ENCODE data around the gene ADAMTS8. TPM values are rescaled to one million over a fixed set of nuclear protein-coding genes. Genes with fewer than 3 reads are reported as not detected.

ADAMTS8 gene
- total and polyA plus RNA-seq, 10 donors = 0.30 to 2.5 (median 0.73) TPM; not detected in 1

GRCh38 chr11:130422251-130422995, 6.0 kb downstream of the ADAMTS8 start:
- 88 to 95% (median 91%) methylated on average over 22 of the region's 22 CpGs for WGBS, 5 donors
- DNase-seq = no peak
- Histone ChIP-seq H3K4me1 (peaks cover 1 to 9% (median 4%) of the 10 kb centered on the region in 6 donors), H3K9me3 (no peaks in the 10 kb centered on the region), H3K27me3 (replicated peaks in 1 of 7) (peaks cover 0 to 56% (median 18%) of the 10 kb centered on the region in 7 donors), H3K36me3 (no peaks in the 10 kb centered on the region), H3K4me3 (no peak overlapping the region), H3K27ac (no peak overlapping the region)
- TF ChIP-seq POLR2A (IDR thresholded peaks at IDR 0.05) (no peak), CTCF (IDR thresholded peaks at IDR 0.05 in 8 of 11, conservative IDR thresholded peaks at IDR 0.05 in 3 of 11) (no peak), POLR2AphosphoS5 (IDR thresholded peaks at IDR 0.05) (no peak)
- intact Hi-C loops (cut with DNase I; ENCODE audit: low total_unique reads) = loop anchor here (10.0 kb wide), 1 partner anchor 208 kb away; no protein-coding TSS in a partner anchor

GRCh38 chr11:130421697-130422096, 6.7 kb downstream of the ADAMTS8 start:
- Histone ChIP-seq H3K9me3 (no peaks in the 10 kb centered on the region), H3K27me3 (replicated peaks in 1 of 7) (peaks cover 0 to 49% (median 11%) of the 10 kb centered on the region in 7 donors), H3K27ac (no peak overlapping the region), H3K4me3 (no peak overlapping the region), H3K36me3 (no peaks in the 10 kb centered on the region), H3K4me1 (peaks cover 0 to 2% (median under 1%) of the 10 kb centered on the region in 6 donors)
- 73 to 88% (median 78%) methylated on average over 3 to 8 of the region's 8 CpGs for WGBS, 5 donors
- TF ChIP-seq POLR2A (IDR thresholded peaks at IDR 0.05) = no peak
- TF ChIP-seq CTCF (IDR thresholded peaks at IDR 0.05 in 8 of 11, conservative IDR thresholded peaks at IDR 0.05 in 3 of 11) = no peak
- no peak for TF ChIP-seq POLR2AphosphoS5 (IDR thresholded peaks at IDR 0.05)
- intact Hi-C loops (cut with DNase I; ENCODE audit: low total_unique reads) = loop anchor here (10.0 kb wide), 1 partner anchor 207 kb away; no protein-coding TSS in a partner anchor
- peak; percentile 51 for DNase-seq

- intact Hi-C loops (cut with DNase I; ENCODE audit: low total_unique reads) = loop anchor here (10.0 kb wide), 1 partner anchor 206 kb away; no protein-coding TSS in a partner anchor
- Histone ChIP-seq H3K27me3 (replicated peaks in 1 of 7) (peaks cover 0 to 48% (median 6%) of the 10 kb centered on the region in 7 donors), H3K9me3 (no peaks in the 10 kb centered on the region), H3K4me3 (no peak overlapping the region), H3K27ac (no peak overlapping the region), H3K4me1 (no peaks in the 10 kb centered on the region), H3K36me3 (no peaks in the 10 kb centered on the region)
- WGBS, 5 donors = 74 to 87% (median 85%) methylated on average over 7 of the region's 7 CpGs
- TF ChIP-seq POLR2AphosphoS5 (IDR thresholded peaks at IDR 0.05) (no peak), POLR2A (IDR thresholded peaks at IDR 0.05) (no peak), CTCF (IDR thresholded peaks at IDR 0.05 in 8 of 11, conservative IDR thresholded peaks at IDR 0.05 in 3 of 11) (no peak)
- DNase-seq = peak; percentile 52
Measured at GRCh38 chr11:130421199-130421585, 7.2 kb downstream of the ADAMTS8 start.

- TF ChIP-seq POLR2A (IDR thresholded peaks at IDR 0.05) (no peak), POLR2AphosphoS5 (IDR thresholded peaks at IDR 0.05) (no peak), CTCF (IDR thresholded peaks at IDR 0.05 in 8 of 11, conservative IDR thresholded peaks at IDR 0.05 in 3 of 11) (no peak)
- intact Hi-C loops (cut with DNase I; ENCODE audit: low total_unique reads) = loop anchor here (10.0 kb wide), 1 partner anchor 206 kb away; no protein-coding TSS in a partner anchor
Measured at GRCh38 chr11:130420478-130421198, 7.8 kb downstream of the ADAMTS8 start.

More at GRCh38 chr11:130420478-130421198, 7.8 kb downstream of the ADAMTS8 start:
- H3K4me1 ChIP-seq = no peaks in the 10 kb centered on the region
- 61 to 77% (median 61%) methylated on average over 14 of the region's 14 CpGs for WGBS, 5 donors
- peaks cover 0 to 48% (median under 1%) of the 10 kb centered on the region in 7 donors for H3K27me3 ChIP-seq (replicated peaks in 1 of 7)
- H3K9me3 ChIP-seq = no peaks in the 10 kb centered on the region
- no peak overlapping the region for H3K27ac ChIP-seq
- no peaks in the 10 kb centered on the region for H3K36me3 ChIP-seq
- DNase-seq = peak; percentile 40
- H3K4me3 ChIP-seq = no peak overlapping the region

Measured in spleen (tissue), 11 donors.